SK-N-SH treated with all-trans-retinoic acid at 6 μM for 48 hours (cell line): ENCODE data around the gene PPME1.
A peak's percentile ranks its signal among the peaks of the same experiment; 100 is the strongest.

Experiments used
- ATAC-seq: fragments of 200-7000 bp; cut with Tn5 transposase; 3 replicates; pipeline ENCODE4 v1.9.1; 2020; ENCODE audit warnings: mild to moderate bottlenecking, moderate library complexity
- ARNTL ChIP-seq: fragments of 450-650 bp; formaldehyde crosslinking; IDR thresholded peaks from 2 replicates; pipeline ENCODE4 v1.5.0; 2020; ENCODE audit warnings: low read depth, mild to moderate bottlenecking, moderate library complexity, borderline replicate concordance
- BACH2 ChIP-seq: fragments of 250-450 bp; sonication (Bioruptor Pico); IDR thresholded peaks from 2 replicates; pipeline ENCODE4 v1.9.0; 2021; ENCODE audit warnings: mild to moderate bottlenecking, borderline replicate concordance
- CREB5 ChIP-seq: fragments of 250-450 bp; sonication (Bioruptor Pico); IDR thresholded peaks from 2 replicates; pipeline ENCODE4 v1.5.1; 2020; ENCODE audit warnings: low read depth, mild to moderate bottlenecking, moderate library complexity
- CSDC2 ChIP-seq: fragments of 250-450 bp; sonication (Bioruptor Pico); IDR thresholded peaks from 2 replicates; pipeline ENCODE4 v1.5.0; 2020; ENCODE audit warnings: mild to moderate bottlenecking, moderate library complexity
- CSRNP3 ChIP-seq: fragments of 250-450 bp; sonication (Bioruptor Pico); IDR thresholded peaks from 2 replicates; pipeline ENCODE4 v1.5.1; 2021; ENCODE audit warnings: mild to moderate bottlenecking, moderate library complexity
- ESRRG ChIP-seq: fragments of 250-450 bp; sonication (Bioruptor Pico); IDR thresholded peaks from 2 replicates; pipeline ENCODE4 v1.6.1; 2021; ENCODE audit warnings: mild to moderate bottlenecking
- ISL1 ChIP-seq: fragments of 250-450 bp; sonication (Bioruptor Pico); IDR thresholded peaks from 2 replicates; pipeline ENCODE4 v2.1.2; 2022; ENCODE audit warnings: mild to moderate bottlenecking, moderate library complexity
- OSR1 ChIP-seq: fragments of 250-450 bp; sonication (Bioruptor Pico); IDR thresholded peaks from 2 replicates; pipeline ENCODE4 v1.8.0; 2022; ENCODE audit warnings: moderate library complexity, mild to moderate bottlenecking, inconsistent platforms
- PATZ1 ChIP-seq: fragments of 250-450 bp; sonication (Bioruptor Pico); IDR thresholded peaks from 2 replicates; pipeline ENCODE4 v1.8.0; 2020; ENCODE audit warnings: mild to moderate bottlenecking, moderate library complexity, borderline replicate concordance
- POU6F1 ChIP-seq: fragments of 250-450 bp; sonication (Bioruptor Pico); IDR thresholded peaks from 2 replicates; pipeline ENCODE4 v1.8.0; 2021; ENCODE audit warnings: low read depth, mild to moderate bottlenecking, moderate library complexity, borderline replicate concordance
- PPARA ChIP-seq: fragments of 250-450 bp; sonication (Bioruptor Pico); IDR thresholded peaks from 2 replicates; pipeline ENCODE4 v1.5.0; 2020; ENCODE audit warnings: mild to moderate bottlenecking, borderline replicate concordance
- RARB ChIP-seq: fragments of 250-450 bp; sonication (Bioruptor Pico); IDR thresholded peaks from 2 replicates; pipeline ENCODE4 v1.8.0; 2021; ENCODE audit warnings: mild to moderate bottlenecking, moderate library complexity
- SNAI2 ChIP-seq: fragments of 250-450 bp; sonication (Bioruptor Pico); IDR thresholded peaks from 2 replicates; pipeline ENCODE4 v1.5.0; 2020; ENCODE audit warnings: mild to moderate bottlenecking, moderate library complexity
- TCF4 ChIP-seq: fragments of 250-450 bp; sonication (Bioruptor Pico); IDR thresholded peaks from 2 replicates; pipeline ENCODE4 v1.8.0; 2021; ENCODE audit warnings: mild to moderate bottlenecking, moderate library complexity, borderline replicate concordance
- TOX ChIP-seq: fragments of 250-450 bp; sonication (Bioruptor Pico); IDR thresholded peaks from 2 replicates; pipeline ENCODE4 v1.8.0; 2021; ENCODE audit warnings: mild to moderate bottlenecking, moderate library complexity, borderline replicate concordance
- TSHZ2 ChIP-seq: fragments of 250-450 bp; sonication (Bioruptor Pico); IDR thresholded peaks from 2 replicates; pipeline ENCODE4 v1.5.0; 2020; ENCODE audit warnings: mild to moderate bottlenecking, moderate library complexity
- ZC3H10 ChIP-seq: fragments of 250-450 bp; sonication (Bioruptor Pico); IDR thresholded peaks from 2 replicates; pipeline ENCODE4 v1.5.1; 2021; ENCODE audit warnings: mild to moderate bottlenecking, moderate library complexity
- ZFP3 ChIP-seq: fragments of 250-450 bp; sonication (Bioruptor Pico); IDR thresholded peaks from 2 replicates; pipeline ENCODE4 v1.5.0; 2020; ENCODE audit warnings: mild to moderate bottlenecking, moderate library complexity
- ZFP30 ChIP-seq: fragments of 450-650 bp; formaldehyde crosslinking; IDR thresholded peaks from 2 replicates; pipeline ENCODE4 v1.5.0; 2022; ENCODE audit warnings: mild to moderate bottlenecking, moderate library complexity
- ZNF565 ChIP-seq: fragments of 450-650 bp; formaldehyde crosslinking; conservative IDR thresholded peaks from 2 replicates; pipeline ENCODE4 v1.5.0; 2020; ENCODE audit warnings: low read depth, mild to moderate bottlenecking, moderate library complexity
- ZNF8 ChIP-seq: fragments of 450-650 bp; formaldehyde crosslinking; IDR thresholded peaks from 2 replicates; pipeline ENCODE4 v1.5.0; 2020; ENCODE audit warnings: mild to moderate bottlenecking, moderate library complexity

PPME1 gene

GRCh38 chr11:74142624-74143023 is 28.5 kb upstream of the PPME1 start:
- no peak for TF ChIP-seq ZFP30 (CRISPR knock-in tag)
- no peak for TF ChIP-seq RARB (CRISPR knock-in tag)
- TF ChIP-seq ZC3H10 (CRISPR knock-in tag), result no peak
- no peak for TF ChIP-seq ISL1 (CRISPR knock-in tag)
- no peak for TF ChIP-seq ESRRG (CRISPR knock-in tag)
- no peak for TF ChIP-seq CSRNP3 (CRISPR knock-in tag)
- no peak for TF ChIP-seq ZNF8 (CRISPR knock-in tag)
- TF ChIP-seq TOX (CRISPR knock-in tag), result no peak
- no peak for TF ChIP-seq PPARA (CRISPR knock-in tag)
- TF ChIP-seq CSDC2 (CRISPR knock-in tag), result no peak
- TF ChIP-seq OSR1, result no peak
- TF ChIP-seq SNAI2 (CRISPR knock-in tag), result no peak
- TF ChIP-seq ZNF565 (CRISPR knock-in tag), result no peak
- TF ChIP-seq TCF4, result no peak
- no peak for TF ChIP-seq BACH2 (CRISPR knock-in tag)
- TF ChIP-seq ARNTL (CRISPR knock-in tag), result no peak

GRCh38 chr11:74144592-74144991 is 26.5 kb upstream of the PPME1 start:
- ATAC-seq, result no peak
- peak; percentile 56; the same call in 1 of the 2 replicates for TF ChIP-seq ZNF8 (CRISPR knock-in tag)
- no peak for TF ChIP-seq PPARA (CRISPR knock-in tag)

More at GRCh38 chr11:74142624-74143023, 28.5 kb upstream of the PPME1 start:
- ATAC-seq, result no peak

GRCh38 chr11:74147199-74147929 is 23.7 kb upstream of the PPME1 start:
- ATAC-seq, result peak; percentile 31
- TF ChIP-seq CSRNP3 (CRISPR knock-in tag) (0 out of 2 replicates have a peak, but pooled peaks have one; percentile 41), ISL1 (CRISPR knock-in tag) (peak; percentile 97), SNAI2 (CRISPR knock-in tag) (peak; percentile 33; the same call in 1 of the 2 replicates), CREB5 (CRISPR knock-in tag) (peak; percentile 54; the same call in 1 of the 2 replicates), ESRRG (CRISPR knock-in tag) (0 out of 2 replicates have a peak, but pooled peaks have one; percentile 44), ZFP3 (no peak), OSR1 (no peak)

- ATAC-seq, result no peak
- TF ChIP-seq ISL1 (CRISPR knock-in tag) (no peak), PATZ1 (CRISPR knock-in tag) (no peak), TSHZ2 (CRISPR knock-in tag) (no peak), SNAI2 (CRISPR knock-in tag) (no peak), POU6F1 (CRISPR knock-in tag) (no peak), ZC3H10 (CRISPR knock-in tag) (no peak), BACH2 (CRISPR knock-in tag) (no peak), CSDC2 (CRISPR knock-in tag) (no peak), CREB5 (CRISPR knock-in tag) (no peak)
Observed at GRCh38 chr11:74153224-74153623, 17.9 kb upstream of the PPME1 start.
